Panc1 (cell line): ENCODE data around the gene CHST8.

Source experiments
- POLR2AphosphoS5 ChIP-seq: IDR thresholded peaks from 2 replicates; pipeline ENCODE4 v1.6.1; 2012; ENCODE audit warnings: mild to moderate bottlenecking, low read depth, low read length, moderate library complexity
- SIN3A ChIP-seq: IDR thresholded peaks from 2 replicates; pipeline ENCODE4 v1.6.1; 2012; ENCODE audit warnings: low read depth, mild to moderate bottlenecking, low read length, moderate library complexity, borderline replicate concordance; ENCODE audit not compliant: insufficient read depth
- TCF7L2 ChIP-seq: IDR thresholded peaks from 2 replicates; pipeline ENCODE4 v1.6.1; 2011; ENCODE audit warnings: mild to moderate bottlenecking, low read depth, low read length, inconsistent platforms
- TF ChIP-seq, protein P1 (sequence below): fragments of 450-650 bp; IDR thresholded peaks from 2 replicates; pipeline ENCODE4 v1.5.1; 2017; ENCODE audit warnings: mild to moderate bottlenecking
- TF ChIP-seq, protein P2 (sequence below), 2 experiments: IDR thresholded peaks; 2 replicates each; pipeline ENCODE4 v1.6.1; 2011 to 2012; ENCODE audit warnings: low read depth in 2 of 2, control low read depth in 1 of 2, low read length in 1 of 2, mild to moderate bottlenecking in 1 of 2, moderate library complexity in 1 of 2; ENCODE audit not compliant: insufficient read depth in 1 of 2

DNA sequence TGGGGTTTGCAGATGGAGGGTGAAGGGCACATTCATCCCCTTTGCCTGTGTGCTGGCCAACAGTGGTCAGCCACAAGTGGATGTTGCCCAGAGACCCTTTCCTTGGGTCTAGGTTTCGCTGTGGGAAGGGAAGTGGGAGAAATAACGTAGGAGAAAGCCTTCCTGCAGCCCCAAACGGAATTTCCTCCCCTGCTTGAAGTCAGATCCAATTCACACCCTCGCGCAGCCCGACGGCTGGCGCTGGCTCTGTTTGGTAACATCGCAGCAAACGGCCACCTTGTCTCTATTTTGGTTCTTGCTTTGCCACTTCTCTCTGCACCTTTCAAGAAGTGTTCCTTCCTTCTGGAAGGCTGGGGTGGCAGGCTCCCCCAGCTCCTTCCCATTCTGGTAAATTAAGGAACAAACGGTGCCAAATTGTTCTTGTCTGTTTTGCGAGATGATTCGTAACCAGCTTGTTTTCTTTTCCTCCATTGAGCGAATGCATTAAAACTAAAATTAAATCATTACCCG is 45.4 kb downstream of the CHST8 start:
- TF ChIP-seq TCF7L2 (no peak), SIN3A (no peak), POLR2AphosphoS5 (no peak)
- TF ChIP-seq, protein P1, sequence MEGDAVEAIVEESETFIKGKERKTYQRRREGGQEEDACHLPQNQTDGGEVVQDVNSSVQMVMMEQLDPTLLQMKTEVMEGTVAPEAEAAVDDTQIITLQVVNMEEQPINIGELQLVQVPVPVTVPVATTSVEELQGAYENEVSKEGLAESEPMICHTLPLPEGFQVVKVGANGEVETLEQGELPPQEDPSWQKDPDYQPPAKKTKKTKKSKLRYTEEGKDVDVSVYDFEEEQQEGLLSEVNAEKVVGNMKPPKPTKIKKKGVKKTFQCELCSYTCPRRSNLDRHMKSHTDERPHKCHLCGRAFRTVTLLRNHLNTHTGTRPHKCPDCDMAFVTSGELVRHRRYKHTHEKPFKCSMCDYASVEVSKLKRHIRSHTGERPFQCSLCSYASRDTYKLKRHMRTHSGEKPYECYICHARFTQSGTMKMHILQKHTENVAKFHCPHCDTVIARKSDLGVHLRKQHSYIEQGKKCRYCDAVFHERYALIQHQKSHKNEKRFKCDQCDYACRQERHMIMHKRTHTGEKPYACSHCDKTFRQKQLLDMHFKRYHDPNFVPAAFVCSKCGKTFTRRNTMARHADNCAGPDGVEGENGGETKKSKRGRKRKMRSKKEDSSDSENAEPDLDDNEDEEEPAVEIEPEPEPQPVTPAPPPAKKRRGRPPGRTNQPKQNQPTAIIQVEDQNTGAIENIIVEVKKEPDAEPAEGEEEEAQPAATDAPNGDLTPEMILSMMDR: no peak
- TF ChIP-seq, protein P2, sequence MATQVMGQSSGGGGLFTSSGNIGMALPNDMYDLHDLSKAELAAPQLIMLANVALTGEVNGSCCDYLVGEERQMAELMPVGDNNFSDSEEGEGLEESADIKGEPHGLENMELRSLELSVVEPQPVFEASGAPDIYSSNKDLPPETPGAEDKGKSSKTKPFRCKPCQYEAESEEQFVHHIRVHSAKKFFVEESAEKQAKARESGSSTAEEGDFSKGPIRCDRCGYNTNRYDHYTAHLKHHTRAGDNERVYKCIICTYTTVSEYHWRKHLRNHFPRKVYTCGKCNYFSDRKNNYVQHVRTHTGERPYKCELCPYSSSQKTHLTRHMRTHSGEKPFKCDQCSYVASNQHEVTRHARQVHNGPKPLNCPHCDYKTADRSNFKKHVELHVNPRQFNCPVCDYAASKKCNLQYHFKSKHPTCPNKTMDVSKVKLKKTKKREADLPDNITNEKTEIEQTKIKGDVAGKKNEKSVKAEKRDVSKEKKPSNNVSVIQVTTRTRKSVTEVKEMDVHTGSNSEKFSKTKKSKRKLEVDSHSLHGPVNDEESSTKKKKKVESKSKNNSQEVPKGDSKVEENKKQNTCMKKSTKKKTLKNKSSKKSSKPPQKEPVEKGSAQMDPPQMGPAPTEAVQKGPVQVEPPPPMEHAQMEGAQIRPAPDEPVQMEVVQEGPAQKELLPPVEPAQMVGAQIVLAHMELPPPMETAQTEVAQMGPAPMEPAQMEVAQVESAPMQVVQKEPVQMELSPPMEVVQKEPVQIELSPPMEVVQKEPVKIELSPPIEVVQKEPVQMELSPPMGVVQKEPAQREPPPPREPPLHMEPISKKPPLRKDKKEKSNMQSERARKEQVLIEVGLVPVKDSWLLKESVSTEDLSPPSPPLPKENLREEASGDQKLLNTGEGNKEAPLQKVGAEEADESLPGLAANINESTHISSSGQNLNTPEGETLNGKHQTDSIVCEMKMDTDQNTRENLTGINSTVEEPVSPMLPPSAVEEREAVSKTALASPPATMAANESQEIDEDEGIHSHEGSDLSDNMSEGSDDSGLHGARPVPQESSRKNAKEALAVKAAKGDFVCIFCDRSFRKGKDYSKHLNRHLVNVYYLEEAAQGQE (IDR thresholded peaks at IDR 0.05; ENCODE audit: insufficient read depth in 1 of 2, low read depth in 2 of 2, low read length in 1 of 2): no peak
